Liver (tissue), 9 donors: ENCODE data around the gene CHI3L2. TPM values are rescaled to one million over a fixed set of nuclear protein-coding genes. Genes with fewer than 3 reads are reported as not detected.

Experiments used
- DNase-seq: peaks from one replicate; pipeline ENCODE4 v3.0.0-alpha.2; 2017; ENCODE audit warnings: low spot score
- H3K27ac ChIP-seq, 2 donors: one replicate each; pipeline ENCODE4 v1.7.0; 2013; ENCODE audit warnings: inconsistent platforms in 2 of 2, low read length in 2 of 2, control low read depth in 1 of 2, low read depth in 1 of 2, mild to moderate bottlenecking in 1 of 2
- H3K27me3 ChIP-seq, 4 donors: one replicate each; pipeline versions ENCODE4 v1.6.1 to v1.7.0; 2013; ENCODE audit warnings: low read length in 3 of 4, inconsistent platforms in 1 of 4, mild to moderate bottlenecking in 1 of 4, moderate library complexity in 1 of 4; ENCODE audit not compliant: control insufficient read depth in 4 of 4, insufficient read depth in 4 of 4
- H3K36me3 ChIP-seq, 4 donors: one replicate each; pipeline versions ENCODE4 v1.6.1 to v1.7.0; 2013; ENCODE audit warnings: low read length in 3 of 4, mild to moderate bottlenecking in 3 of 4, low read depth in 1 of 4, moderate library complexity in 1 of 4; ENCODE audit not compliant: control insufficient read depth in 4 of 4, insufficient read depth in 3 of 4
- H3K4me1 ChIP-seq, 4 donors: one replicate each; pipeline versions ENCODE4 v1.6.1 to v1.7.0; 2013; ENCODE audit warnings: low read length in 3 of 4, mild to moderate bottlenecking in 3 of 4, moderate library complexity in 1 of 4; ENCODE audit not compliant: control insufficient read depth in 4 of 4, insufficient read depth in 4 of 4
- H3K4me3 ChIP-seq, 3 donors: one replicate each; pipeline versions ENCODE4 v1.6.1 to v1.7.0; 2013; ENCODE audit warnings: low read length in 3 of 3, control low read depth in 1 of 3, low read depth in 1 of 3, mild to moderate bottlenecking in 1 of 3
- H3K9ac ChIP-seq, 2 donors: one replicate each; pipeline ENCODE4 v1.7.0; 2013; ENCODE audit warnings: low read length in 2 of 2, mild to moderate bottlenecking in 2 of 2, moderate library complexity in 2 of 2, control low read depth in 1 of 2, low read depth in 1 of 2
- H3K9me3 ChIP-seq, 4 donors: one replicate each; pipeline versions ENCODE4 v1.6.1 to v1.7.0; 2013; ENCODE audit warnings: low read length in 3 of 4; ENCODE audit not compliant: control insufficient read depth in 4 of 4
- EGR1 ChIP-seq, 2 donors: IDR thresholded peaks; 2 replicates each; pipeline ENCODE4 v1.6.1; 2016 to 2018; ENCODE audit warnings: antibody characterized with exemption in 2 of 2, low read depth in 2 of 2
- FOXA1 ChIP-seq: IDR thresholded peaks from 2 replicates; pipeline ENCODE4 v1.6.1; 2016; ENCODE audit warnings: antibody characterized with exemption
- FOXA2 ChIP-seq: IDR thresholded peaks from 2 replicates; pipeline ENCODE4 v1.6.1; 2016; ENCODE audit warnings: antibody characterized with exemption
- GABPA ChIP-seq, 2 donors: IDR thresholded peaks in 1 of 2; conservative IDR thresholded peaks in 1 of 2; 2 replicates each; pipeline ENCODE4 v1.6.1; 2016; ENCODE audit warnings: antibody characterized with exemption in 2 of 2, mild to moderate bottlenecking in 1 of 2, moderate library complexity in 1 of 2
- HNF4A ChIP-seq, 2 donors: conservative IDR thresholded peaks; 2 replicates each; pipeline ENCODE4 v1.6.1; 2016; ENCODE audit warnings: antibody characterized with exemption in 2 of 2, mild to moderate bottlenecking in 2 of 2
- HNF4G ChIP-seq: IDR thresholded peaks from 2 replicates; pipeline ENCODE4 v1.6.1; 2016; ENCODE audit warnings: antibody characterized with exemption
- JUND ChIP-seq, 2 donors: IDR thresholded peaks; 2 replicates each; pipeline ENCODE4 v1.6.1; 2016; ENCODE audit warnings: antibody characterized with exemption in 2 of 2
- NR2F2 ChIP-seq: IDR thresholded peaks from 2 replicates; pipeline ENCODE4 v1.6.1; 2016; ENCODE audit warnings: antibody characterized with exemption
- RAD21 ChIP-seq, 2 donors: IDR thresholded peaks; 2 replicates each; pipeline ENCODE4 v1.6.1; 2016; ENCODE audit warnings: antibody characterized with exemption in 2 of 2, mild to moderate bottlenecking in 2 of 2
- RXRA ChIP-seq, 2 donors: IDR thresholded peaks; 2 replicates each; pipeline ENCODE4 v1.6.1; 2017 to 2018; ENCODE audit warnings: antibody characterized with exemption in 2 of 2, mild to moderate bottlenecking in 1 of 2
- SP1 ChIP-seq: IDR thresholded peaks from 2 replicates; pipeline ENCODE4 v1.6.1; 2018; ENCODE audit warnings: antibody characterized with exemption, mild to moderate bottlenecking
- TAF1 ChIP-seq: conservative IDR thresholded peaks from 2 replicates; pipeline ENCODE4 v1.6.1; 2016; ENCODE audit warnings: antibody characterized with exemption, mild to moderate bottlenecking
- YY1 ChIP-seq: IDR thresholded peaks from 2 replicates; pipeline ENCODE4 v1.6.1; 2016; ENCODE audit warnings: antibody characterized with exemption, mild to moderate bottlenecking
- WGBS: extraction: QIAGEN DNeasy Blood & Tissue Kit; methylation state at CpG from one replicate; pipeline ENCODE4 v1.1.7; 2013; 5-methylcytosine and 5-hydroxymethylcytosine counted together
- polyA plus RNA-seq, 2 donors: library from polyadenylated mRNA; stranded (reverse) in 1 of 2; unstranded in 1 of 2; fragments of 200-250 nt in 1 of 2; fragments of >200 nt in 1 of 2; fragmentation: Nextera tagmentation in 1 of 2; extraction: Ambion mirVana in 1 of 2; gene quantifications; one replicate each; pipeline versions ENCODE4 v1.2.1 to v1.2.3, GENCODE V29; 2013 to 2015
- total RNA-seq, 2 donors: library from RNA; depleted of rRNA; stranded (reverse); fragments of >200 nt; gene quantifications; one replicate each; pipeline ENCODE4 v1.2.3, GENCODE V29; 2014
- TF ChIP-seq, protein P1 (sequence below): IDR thresholded peaks from 2 replicates; pipeline ENCODE4 v1.6.1; 2016; ENCODE audit warnings: antibody characterized with exemption
- TF ChIP-seq, protein P2 (sequence below): fragments of 150-350 bp; IDR thresholded peaks from 2 replicates; pipeline ENCODE4 v1.5.1; 2017; ENCODE audit warnings: improper control_type of control experiment, low read depth, low read length; ENCODE audit not compliant: missing input control
- TF ChIP-seq, protein P3 (sequence below): IDR thresholded peaks from 2 replicates; pipeline ENCODE4 v1.6.1; 2016; ENCODE audit warnings: antibody characterized with exemption
- TF ChIP-seq, protein P4 (sequence below): IDR thresholded peaks from 2 replicates; pipeline ENCODE4 v1.6.1; 2016; ENCODE audit warnings: antibody characterized with exemption
- TF ChIP-seq, protein P5 (sequence below): IDR thresholded peaks from 2 replicates; pipeline ENCODE4 v1.6.1; 2016; ENCODE audit warnings: antibody characterized with exemption, mild to moderate bottlenecking
- donor health status: healthy.
- donor health status: healthy.
- donor health status: healthy.
- donor health status: healthy.
- donor health status: healthy.

CHI3L2 gene
- total and polyA plus RNA-seq, 4 donors = 0.07 to 0.32 (median 0.24) TPM

DNA sequence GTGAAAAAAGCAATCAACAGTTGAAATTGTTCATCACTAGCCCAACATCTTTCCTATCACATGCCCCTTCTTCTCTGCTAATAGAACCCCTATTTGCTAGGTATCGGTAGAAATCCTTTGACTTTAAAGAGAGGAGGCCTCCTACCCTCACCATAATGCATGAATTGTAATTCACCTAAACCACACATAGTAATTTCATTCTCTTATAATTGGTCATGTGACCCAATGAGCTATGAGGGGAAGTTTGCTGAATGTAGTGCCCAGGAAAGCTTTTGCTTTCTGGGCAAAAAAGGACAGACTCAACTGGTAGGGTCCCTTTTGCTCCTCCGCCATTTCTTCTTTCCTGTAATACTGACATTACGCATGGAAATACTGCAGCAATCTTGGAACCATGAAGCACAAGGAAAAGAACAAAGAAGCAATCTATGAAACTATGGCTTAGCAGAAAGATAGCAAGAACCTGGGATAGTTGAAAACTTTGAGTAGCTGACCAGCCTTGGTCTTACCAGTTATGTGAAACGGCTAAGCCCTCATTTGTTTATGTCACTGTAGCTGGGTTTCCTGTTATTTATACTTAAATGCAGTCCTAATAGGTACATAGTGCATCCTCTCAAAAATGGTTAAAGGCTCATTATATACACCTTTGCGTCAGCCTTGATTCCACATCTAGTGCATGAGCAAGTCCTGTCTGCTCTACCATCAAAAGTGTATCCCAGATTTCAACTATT, 10.2 kb upstream of the CHI3L2 start:
- 75% methylated on average over 5 of the region's 5 CpGs for WGBS
- no peak for TF ChIP-seq SP1
- TF ChIP-seq, protein P1, sequence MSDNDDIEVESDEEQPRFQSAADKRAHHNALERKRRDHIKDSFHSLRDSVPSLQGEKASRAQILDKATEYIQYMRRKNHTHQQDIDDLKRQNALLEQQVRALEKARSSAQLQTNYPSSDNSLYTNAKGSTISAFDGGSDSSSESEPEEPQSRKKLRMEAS = no peak
- no peak for TF ChIP-seq RAD21 (IDR thresholded peaks at IDR 0.05)
- TF ChIP-seq, protein P2, sequence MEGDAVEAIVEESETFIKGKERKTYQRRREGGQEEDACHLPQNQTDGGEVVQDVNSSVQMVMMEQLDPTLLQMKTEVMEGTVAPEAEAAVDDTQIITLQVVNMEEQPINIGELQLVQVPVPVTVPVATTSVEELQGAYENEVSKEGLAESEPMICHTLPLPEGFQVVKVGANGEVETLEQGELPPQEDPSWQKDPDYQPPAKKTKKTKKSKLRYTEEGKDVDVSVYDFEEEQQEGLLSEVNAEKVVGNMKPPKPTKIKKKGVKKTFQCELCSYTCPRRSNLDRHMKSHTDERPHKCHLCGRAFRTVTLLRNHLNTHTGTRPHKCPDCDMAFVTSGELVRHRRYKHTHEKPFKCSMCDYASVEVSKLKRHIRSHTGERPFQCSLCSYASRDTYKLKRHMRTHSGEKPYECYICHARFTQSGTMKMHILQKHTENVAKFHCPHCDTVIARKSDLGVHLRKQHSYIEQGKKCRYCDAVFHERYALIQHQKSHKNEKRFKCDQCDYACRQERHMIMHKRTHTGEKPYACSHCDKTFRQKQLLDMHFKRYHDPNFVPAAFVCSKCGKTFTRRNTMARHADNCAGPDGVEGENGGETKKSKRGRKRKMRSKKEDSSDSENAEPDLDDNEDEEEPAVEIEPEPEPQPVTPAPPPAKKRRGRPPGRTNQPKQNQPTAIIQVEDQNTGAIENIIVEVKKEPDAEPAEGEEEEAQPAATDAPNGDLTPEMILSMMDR = no peak
- TF ChIP-seq TAF1 = no peak
- TF ChIP-seq, protein P3, sequence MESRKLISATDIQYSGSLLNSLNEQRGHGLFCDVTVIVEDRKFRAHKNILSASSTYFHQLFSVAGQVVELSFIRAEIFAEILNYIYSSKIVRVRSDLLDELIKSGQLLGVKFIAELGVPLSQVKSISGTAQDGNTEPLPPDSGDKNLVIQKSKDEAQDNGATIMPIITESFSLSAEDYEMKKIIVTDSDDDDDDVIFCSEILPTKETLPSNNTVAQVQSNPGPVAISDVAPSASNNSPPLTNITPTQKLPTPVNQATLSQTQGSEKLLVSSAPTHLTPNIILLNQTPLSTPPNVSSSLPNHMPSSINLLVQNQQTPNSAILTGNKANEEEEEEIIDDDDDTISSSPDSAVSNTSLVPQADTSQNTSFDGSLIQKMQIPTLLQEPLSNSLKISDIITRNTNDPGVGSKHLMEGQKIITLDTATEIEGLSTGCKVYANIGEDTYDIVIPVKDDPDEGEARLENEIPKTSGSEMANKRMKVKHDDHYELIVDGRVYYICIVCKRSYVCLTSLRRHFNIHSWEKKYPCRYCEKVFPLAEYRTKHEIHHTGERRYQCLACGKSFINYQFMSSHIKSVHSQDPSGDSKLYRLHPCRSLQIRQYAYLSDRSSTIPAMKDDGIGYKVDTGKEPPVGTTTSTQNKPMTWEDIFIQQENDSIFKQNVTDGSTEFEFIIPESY = no peak
- no peak for TF ChIP-seq RXRA (IDR thresholded peaks at IDR 0.05)
- TF ChIP-seq GABPA (IDR thresholded peaks at IDR 0.05 in 1 of 2, conservative IDR thresholded peaks at IDR 0.05 in 1 of 2) = no peak
- no peak for TF ChIP-seq JUND (IDR thresholded peaks at IDR 0.05)
- TF ChIP-seq YY1 = no peak
- TF ChIP-seq HNF4G = no peak
- TF ChIP-seq, protein P4, sequence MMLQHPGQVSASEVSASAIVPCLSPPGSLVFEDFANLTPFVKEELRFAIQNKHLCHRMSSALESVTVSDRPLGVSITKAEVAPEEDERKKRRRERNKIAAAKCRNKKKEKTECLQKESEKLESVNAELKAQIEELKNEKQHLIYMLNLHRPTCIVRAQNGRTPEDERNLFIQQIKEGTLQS = no peak
- no peak for TF ChIP-seq HNF4A (conservative IDR thresholded peaks at IDR 0.05)
- no peak for TF ChIP-seq FOXA1
- TF ChIP-seq, protein P5, sequence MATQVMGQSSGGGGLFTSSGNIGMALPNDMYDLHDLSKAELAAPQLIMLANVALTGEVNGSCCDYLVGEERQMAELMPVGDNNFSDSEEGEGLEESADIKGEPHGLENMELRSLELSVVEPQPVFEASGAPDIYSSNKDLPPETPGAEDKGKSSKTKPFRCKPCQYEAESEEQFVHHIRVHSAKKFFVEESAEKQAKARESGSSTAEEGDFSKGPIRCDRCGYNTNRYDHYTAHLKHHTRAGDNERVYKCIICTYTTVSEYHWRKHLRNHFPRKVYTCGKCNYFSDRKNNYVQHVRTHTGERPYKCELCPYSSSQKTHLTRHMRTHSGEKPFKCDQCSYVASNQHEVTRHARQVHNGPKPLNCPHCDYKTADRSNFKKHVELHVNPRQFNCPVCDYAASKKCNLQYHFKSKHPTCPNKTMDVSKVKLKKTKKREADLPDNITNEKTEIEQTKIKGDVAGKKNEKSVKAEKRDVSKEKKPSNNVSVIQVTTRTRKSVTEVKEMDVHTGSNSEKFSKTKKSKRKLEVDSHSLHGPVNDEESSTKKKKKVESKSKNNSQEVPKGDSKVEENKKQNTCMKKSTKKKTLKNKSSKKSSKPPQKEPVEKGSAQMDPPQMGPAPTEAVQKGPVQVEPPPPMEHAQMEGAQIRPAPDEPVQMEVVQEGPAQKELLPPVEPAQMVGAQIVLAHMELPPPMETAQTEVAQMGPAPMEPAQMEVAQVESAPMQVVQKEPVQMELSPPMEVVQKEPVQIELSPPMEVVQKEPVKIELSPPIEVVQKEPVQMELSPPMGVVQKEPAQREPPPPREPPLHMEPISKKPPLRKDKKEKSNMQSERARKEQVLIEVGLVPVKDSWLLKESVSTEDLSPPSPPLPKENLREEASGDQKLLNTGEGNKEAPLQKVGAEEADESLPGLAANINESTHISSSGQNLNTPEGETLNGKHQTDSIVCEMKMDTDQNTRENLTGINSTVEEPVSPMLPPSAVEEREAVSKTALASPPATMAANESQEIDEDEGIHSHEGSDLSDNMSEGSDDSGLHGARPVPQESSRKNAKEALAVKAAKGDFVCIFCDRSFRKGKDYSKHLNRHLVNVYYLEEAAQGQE = no peak
- no peak for TF ChIP-seq FOXA2
- no peak for TF ChIP-seq EGR1 (IDR thresholded peaks at IDR 0.05; ENCODE audit: low read depth in 2 of 2)
- no peak for TF ChIP-seq NR2F2
- Histone ChIP-seq H3K36me3 (no peaks in the 10 kb centered on the region), H3K9me3 (no peaks in the 10 kb centered on the region), H3K27me3 (no peaks in the 10 kb centered on the region), H3K9ac (no peak overlapping the region), H3K4me1 (peaks cover 0 to 7% (median under 1%) of the 10 kb centered on the region in 4 donors), H3K4me3 (no peak overlapping the region), H3K27ac (no peak overlapping the region)
- no peak for DNase-seq
